ENCODE data around the gene PDILT. TPM values are rescaled to one million over a fixed set of nuclear protein-coding genes. Genes with fewer than 3 reads are reported as not detected.

Gene PDILT
- polyA plus RNA-seq, 1 donor, result 0.33 TPM

- DNase-seq, result no peak
These were observed 35.0 kb downstream of the PDILT start for GRCh38 chr16:20369452-20370054.

- no peak for DNase-seq
These were observed 40.5 kb downstream of the PDILT start for GRCh38 chr16:20364051-20364450.

GRCh38 chr16:20363191-20363590, 41.3 kb downstream of the PDILT start:
- no peak for DNase-seq

GRCh38 chr16:20359997-20360396, 44.5 kb downstream of the PDILT start:
- DNase-seq, result no peak

GRCh38 chr16:20355114-20355782, 49.3 kb downstream of the PDILT start:
- no peak for DNase-seq

- no peak for DNase-seq
These were observed 51.2 kb downstream of the PDILT start for GRCh38 chr16:20353379-20353778.

- no peak for DNase-seq
These were observed 51.9 kb downstream of the PDILT start, which contains the start of gene UMOD for GRCh38 chr16:20352615-20353014. TSS of gene UMOD (minus strand) at chr16:20352715. CDS start at chr16:20350737, 1,978 bp downstream.

- no peak for DNase-seq
These were observed 54.9 kb downstream of the PDILT start for GRCh38 chr16:20349615-20350014.

GRCh38 chr16:20348365-20349185, 56.0 kb downstream of the PDILT start:
- DNase-seq, result no peak

GRCh38 chr16:20347666-20348364, 56.7 kb downstream of the PDILT start:
- DNase-seq, result no peak

- no peak for DNase-seq
These were observed 59.9 kb downstream of the PDILT start for GRCh38 chr16:20344611-20345010.

- DNase-seq, result no peak
These were observed 64.8 kb downstream of the PDILT start for GRCh38 chr16:20339744-20340143.

GRCh38 chr16:20336955-20337354, 67.6 kb downstream of the PDILT start:
- no peak for DNase-seq

- no peak for DNase-seq
These were observed 70.1 kb downstream of the PDILT start for GRCh38 chr16:20334396-20334795.

GRCh38 chr16:20333120-20333519, 71.4 kb downstream of the PDILT start:
- no peak for DNase-seq

GRCh38 chr16:20332411-20332810, 72.1 kb downstream of the PDILT start:
- no peak for DNase-seq

- DNase-seq, result no peak
These were observed 72.9 kb downstream of the PDILT start for GRCh38 chr16:20331635-20332034.

- no peak for DNase-seq
These were observed 75.0 kb downstream of the PDILT start for GRCh38 chr16:20329392-20330138.

- DNase-seq, result no peak
These were observed 77.0 kb downstream of the PDILT start, which contains the start of gene GP2 for GRCh38 chr16:20327444-20328041. TSS of gene GP2 (minus strand) at chr16:20327513. CDS start at chr16:20326431, 1,082 bp downstream.

GRCh38 chr16:20326321-20326720, 78.2 kb downstream of the PDILT start:
- no peak for DNase-seq

GRCh38 chr16:20325005-20325404, 79.5 kb downstream of the PDILT start:
- no peak for DNase-seq

Data from left kidney (tissue), 2 donors.